ENCODE results near the gene RELT. TPM values are rescaled to one million over a fixed set of nuclear protein-coding genes. Genes with fewer than 3 reads are reported as not detected.

RELT gene
- total RNA-seq, 2 experiments from 2014 or later = 21.5 to 30.8 TPM

- POLR2A ChIA-PET = interaction anchor here (0.6 to 1.4 kb wide), 4 partner anchors 12 to 216 kb away, joined by 3 to 7 read pairs (median 3); no protein-coding TSS in a partner anchor
- H3K9me2 ChIP-seq (ENCODE audit: insufficient read depth, low read length) = no peaks in the 10 kb centered on the region
- H3K9me3 ChIP-seq (ENCODE audit: low read length) = no peaks in the 10 kb centered on the region
- peaks cover under 1% of the 10 kb centered on the region; the same call in 1 of the 2 replicates for H4K20me1 ChIP-seq (ENCODE audit: insufficient read depth, low read length)
- H3K4me3 ChIP-seq (ENCODE audit: low read depth, low read length, poor library complexity, severe bottlenecking) = peak overlapping the region; percentile 52
- peak overlapping the region; percentile 87 for H3K4me2 ChIP-seq (ENCODE audit: low read length)
- CTCF ChIA-PET (ENCODE audit: unreplicated experiment) = interaction anchor here (0.8 to 1.7 kb wide), 5 partner anchors 9 to 49 kb away, joined by 3 to 5 read pairs (median 4); no protein-coding TSS in a partner anchor
- intact Hi-C loops (cut with micrococcal nuclease; ENCODE audit: unreplicated experiment) = no loop called here
- BruUV-seq (replicated peaks) = no TSS peak
- peaks cover 12% of the 10 kb centered on the region; the same call in 1 of the 2 replicates for H3K36me3 ChIP-seq (ENCODE audit: insufficient read depth, low read length)
- no peak for DNase-seq (ENCODE audit: low spot score)
- H2AFZ ChIP-seq (ENCODE audit: low read length) = no peak overlapping the region
- TF ChIP-seq CTCF (conservative IDR thresholded peaks at IDR 0.05; ENCODE audit: low read length) (no peak), EZH2phosphoT487 (IDR thresholded peaks at IDR 0.05; ENCODE audit: borderline replicate concordance, low read depth, low read length) (no peak)
- H3K79me2 ChIP-seq (ENCODE audit: insufficient read depth, low read depth, low read length) = peaks cover 67% of the 10 kb centered on the region
- peaks cover 99% of the 10 kb centered on the region for H3K4me1 ChIP-seq (ENCODE audit: insufficient read depth, low read length, poor library complexity, severe bottlenecking)
- H3K27ac ChIP-seq (ENCODE audit: low read depth, low read length, poor library complexity, severe bottlenecking) = peak overlapping the region; percentile 79
Observed at GRCh38 chr11:73384531-73384871, 8.3 kb downstream of the RELT start.

GRCh38 chr11:73384872-73385689 lies 8.9 kb downstream of the RELT start:
- no TSS peak for BruUV-seq (replicated peaks)
- intact Hi-C loops (cut with micrococcal nuclease; ENCODE audit: unreplicated experiment) = loop anchor here (1.0 kb wide), 1 partner anchor 9 kb away; the partner anchor contains the start of gene RELT
- Histone ChIP-seq H3K4me2 (ENCODE audit: low read length) (peak overlapping the region; percentile 87), H3K4me1 (ENCODE audit: insufficient read depth, low read length, poor library complexity, severe bottlenecking) (peaks cover 99% of the 10 kb centered on the region), H3K4me3 (ENCODE audit: low read depth, low read length, poor library complexity, severe bottlenecking) (peak overlapping the region; percentile 52), H3K36me3 (ENCODE audit: insufficient read depth, low read length) (peaks cover 14% of the 10 kb centered on the region; the same call in 1 of the 2 replicates), H2AFZ (ENCODE audit: low read length) (no peak overlapping the region), H3K79me2 (ENCODE audit: insufficient read depth, low read depth, low read length) (peaks cover 61% of the 10 kb centered on the region), H4K20me1 (ENCODE audit: insufficient read depth, low read length) (no peaks in the 10 kb centered on the region; the same call in 1 of the 2 replicates), H3K27ac (ENCODE audit: low read depth, low read length, poor library complexity, severe bottlenecking) (peak overlapping the region; percentile 79), H3K9me3 (ENCODE audit: low read length) (no peaks in the 10 kb centered on the region), H3K9me2 (ENCODE audit: insufficient read depth, low read length) (no peaks in the 10 kb centered on the region)
- peak; percentile 89 for DNase-seq (ENCODE audit: low spot score)
- ChIA-PET POLR2A (interaction anchor here (0.6 to 1.4 kb wide), 4 partner anchors 13 to 216 kb away, joined by 3 to 7 read pairs (median 3); no protein-coding TSS in a partner anchor), CTCF (ENCODE audit: unreplicated experiment) (interaction anchor here (0.6 to 1.4 kb wide), 6 partner anchors 8 to 49 kb away, joined by 3 to 4 read pairs (median 4); no protein-coding TSS in a partner anchor)
- TF ChIP-seq EZH2phosphoT487 (IDR thresholded peaks at IDR 0.05; ENCODE audit: borderline replicate concordance, low read depth, low read length) (no peak), CTCF (conservative IDR thresholded peaks at IDR 0.05; ENCODE audit: low read length) (no peak)
